Activated CD8-positive, alpha-beta memory T cell treated with anti-CD3 and anti-CD28 coated beads, Interleukin-2, amount 10 ng/mL, durations not matched to agents 7 days and 5 days (primary cell): ENCODE results near the gene DDIAS. TPM values are rescaled to one million over a fixed set of nuclear protein-coding genes. Genes with fewer than 3 reads are reported as not detected.
"Not testable (repeated sequence)": the region's sequence is repeated elsewhere in the genome, so short reads cannot be mapped to it uniquely, and the experiment has no call there.

Experiments
- ATAC-seq: fragments of 150-1000 bp; cut with Tn5 transposase; one replicate; pipeline ENCODE4 v1.10.0; 2021; ENCODE audit warnings: moderate library complexity
- CTCF ChIA-PET: fragments of 350-600 bp; sonication (Branson Sonifier 250); formaldehyde crosslinking; loops from one replicate; lab custom pipeline; 2021; ENCODE audit warnings: antibody characterized with exemption; lab: Charles Lee
- DNase-seq: peaks from one replicate; pipeline ENCODE4 v3.0.0-alpha.2; 2020
- H3K27ac Mint-ChIP-seq: one replicate; pipeline ENCODE4 v1.8.0; 2021; ENCODE audit warnings: mild to moderate bottlenecking, mixed read lengths
- H3K27me3 Mint-ChIP-seq: one replicate; pipeline ENCODE4 v1.8.0; 2021; ENCODE audit warnings: mixed read lengths
- H3K36me3 Mint-ChIP-seq: one replicate; pipeline ENCODE4 v1.8.0; 2021; ENCODE audit warnings: mild to moderate bottlenecking, mixed read lengths
- H3K4me1 Mint-ChIP-seq: one replicate; pipeline ENCODE4 v1.8.0; 2021; ENCODE audit warnings: mixed read lengths
- H3K4me3 Mint-ChIP-seq: one replicate; pipeline ENCODE4 v1.8.0; 2021; ENCODE audit warnings: mild to moderate bottlenecking, moderate library complexity, mixed read lengths
- H3K9me3 Mint-ChIP-seq: one replicate; pipeline ENCODE4 v1.8.0; 2022; ENCODE audit warnings: low read depth, mixed read lengths
- total RNA-seq, 2 experiments: library from RNA; stranded (reverse); gene quantifications; one replicate each; pipeline ENCODE4 v1.2.3, GENCODE V29; 2021

DDIAS gene
- total RNA-seq, 2 experiments from 2014 or later = 12.0 to 16.2 TPM

DNA sequence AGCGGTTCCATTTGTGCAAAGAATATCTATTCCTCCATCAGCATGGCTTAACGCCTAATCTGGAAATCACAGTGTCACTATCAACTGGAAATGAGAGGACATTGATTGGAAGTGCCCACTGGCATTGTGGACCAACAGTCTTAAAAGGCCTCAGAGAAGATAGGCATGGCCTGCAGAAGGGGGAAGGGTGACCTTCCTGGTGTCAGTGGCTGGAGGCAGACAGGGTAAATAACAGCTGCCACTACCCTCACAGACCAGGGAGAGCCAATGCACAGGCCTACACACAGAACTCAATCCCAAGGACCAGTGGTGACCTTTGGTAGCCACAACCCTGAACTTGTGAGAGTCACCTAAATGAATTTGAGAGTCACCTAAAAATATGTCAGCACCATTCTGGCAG, 36.0 kb downstream of the DDIAS start:
- peaks cover 37% of the 10 kb centered on the region for H3K36me3 Mint-ChIP-seq
- H3K27ac Mint-ChIP-seq = no peak overlapping the region
- ATAC-seq (no peak), DNase-seq (no peak)
- CTCF ChIA-PET = interaction anchor here (1.4 kb wide), 1 partner anchor 312 kb away, joined by 3 read pairs; no protein-coding TSS in a partner anchor
- H3K4me1 Mint-ChIP-seq = peaks cover 3% of the 10 kb centered on the region
- H3K4me3 Mint-ChIP-seq = no peak overlapping the region
- peaks cover 2% of the 10 kb centered on the region for H3K9me3 Mint-ChIP-seq
- no peaks in the 10 kb centered on the region for H3K27me3 Mint-ChIP-seq

- no peak for ATAC-seq
- DNase-seq = no peak
- Mint-ChIP-seq H3K4me1 (peaks cover 3% of the 10 kb centered on the region), H3K27me3 (no peaks in the 10 kb centered on the region), H3K4me3 (no peak overlapping the region), H3K27ac (no peak overlapping the region), H3K9me3 (peaks cover 2% of the 10 kb centered on the region), H3K36me3 (peaks cover 27% of the 10 kb centered on the region)
- CTCF ChIA-PET = interaction anchor here (0.9 to 3.3 kb wide), 2 partner anchors 9 kb away, joined by 3 to 10 read pairs; no protein-coding TSS in a partner anchor
Observed at GRCh38 chr11:82939456-82939855, 37.9 kb downstream of the DDIAS start.

- no peak overlapping the region for H3K4me3 Mint-ChIP-seq
Observed at GRCh38 chr11:82942376-82942775, 40.8 kb downstream of the DDIAS start.

DNA sequence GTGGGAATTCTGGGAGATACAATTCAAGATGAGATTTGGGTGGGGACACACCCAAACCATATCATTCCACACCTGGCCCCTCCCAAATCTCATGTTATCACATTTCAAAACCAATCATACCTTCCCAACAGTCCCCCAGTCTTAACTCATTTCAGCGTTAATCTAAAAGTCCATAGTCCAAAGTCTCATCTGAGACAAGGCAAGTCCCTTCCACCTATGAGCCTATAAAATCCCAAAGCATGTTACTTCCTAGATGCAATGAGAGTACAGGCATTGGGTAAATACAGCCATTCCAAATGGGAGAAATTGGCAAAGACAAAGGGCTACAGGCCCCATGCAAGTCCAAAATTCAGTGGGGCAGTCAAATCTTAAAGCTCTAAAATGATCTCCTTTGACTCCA, 41.9 kb downstream of the DDIAS start:
- CTCF ChIA-PET = interaction anchor here (1.3 kb wide), 1 partner anchor 76 kb away, joined by 3 read pairs; no protein-coding TSS in a partner anchor
- H3K27ac Mint-ChIP-seq, ATAC-seq: not testable (repeated sequence)

More at GRCh38 chr11:82942376-82942775, 40.8 kb downstream of the DDIAS start:
- H3K4me1 Mint-ChIP-seq = peaks cover 3% of the 10 kb centered on the region
- no peak for ATAC-seq
- peaks cover 11% of the 10 kb centered on the region for H3K36me3 Mint-ChIP-seq
- no peak for DNase-seq
- H3K27me3 Mint-ChIP-seq = no peaks in the 10 kb centered on the region
- H3K9me3 Mint-ChIP-seq = peaks cover 2% of the 10 kb centered on the region
- no peak overlapping the region for H3K27ac Mint-ChIP-seq
- CTCF ChIA-PET = interaction anchor here (0.9 to 3.3 kb wide), 4 partner anchors 12 to 75 kb away, joined by 3 to 10 read pairs (median 3); no protein-coding TSS in a partner anchor

DNA sequence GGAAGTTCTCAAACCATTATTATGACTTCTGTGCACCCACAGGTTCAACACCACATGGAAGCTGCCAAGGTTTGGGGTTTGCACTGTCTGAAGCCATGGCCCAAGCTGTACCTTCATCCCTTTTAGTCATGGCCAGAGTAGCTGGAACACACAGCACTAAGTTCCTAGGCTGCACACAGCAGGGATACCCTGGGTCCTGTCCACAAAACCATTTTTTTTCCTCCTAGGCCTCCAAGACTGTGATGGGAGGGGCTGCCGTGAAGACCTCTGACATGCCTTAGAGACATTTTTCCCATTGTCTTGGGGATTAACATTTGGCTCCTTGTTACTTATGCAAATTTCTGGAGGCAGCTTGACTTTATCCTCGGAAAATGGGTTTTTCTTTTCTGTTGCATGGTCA, 42.7 kb downstream of the DDIAS start:
- Mint-ChIP-seq H3K27ac (no peak overlapping the region), H3K4me1 (peaks cover 3% of the 10 kb centered on the region), H3K4me3 (no peak overlapping the region), H3K9me3 (peaks cover 2% of the 10 kb centered on the region), H3K27me3 (no peaks in the 10 kb centered on the region), H3K36me3 (peaks cover 11% of the 10 kb centered on the region)
- ATAC-seq = no peak
- no peak for DNase-seq
- CTCF ChIA-PET = no interaction called here

More for the DNA sequence above, 41.9 kb downstream of the DDIAS start:
- DNase-seq, H3K4me1 Mint-ChIP-seq, H3K4me3 Mint-ChIP-seq, H3K27me3 Mint-ChIP-seq, H3K9me3 Mint-ChIP-seq: not testable (repeated sequence)
- peaks cover 11% of the 10 kb centered on the region for H3K36me3 Mint-ChIP-seq

GRCh38 chr11:82945041-82945440, 43.5 kb downstream of the DDIAS start:
- H3K27me3 Mint-ChIP-seq, H3K4me3 Mint-ChIP-seq, ATAC-seq, H3K27ac Mint-ChIP-seq, H3K4me1 Mint-ChIP-seq, DNase-seq, H3K36me3 Mint-ChIP-seq, CTCF ChIA-PET, H3K9me3 Mint-ChIP-seq: not testable (repeated sequence)

DNA sequence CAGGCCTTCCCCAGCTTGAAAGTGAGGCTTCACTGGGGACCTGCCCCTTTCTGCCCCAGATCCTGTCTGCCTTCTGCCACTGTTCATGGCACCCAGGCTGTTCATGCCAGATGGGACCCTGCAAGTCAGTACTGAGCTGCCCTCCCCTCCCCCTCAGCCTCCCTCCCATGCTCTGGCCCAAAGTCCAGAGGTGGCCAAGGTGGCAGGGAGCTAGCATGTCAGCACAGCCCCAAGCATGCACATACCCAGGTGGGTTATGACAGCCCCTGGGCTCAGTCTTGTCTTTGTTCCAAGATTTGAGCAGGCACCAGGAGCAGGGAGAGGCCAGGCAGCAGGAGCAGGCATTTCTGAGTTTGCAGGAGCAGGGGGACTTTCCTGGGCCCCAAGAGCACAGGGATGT, 44.1 kb downstream of the DDIAS start:
- ATAC-seq = no peak

GRCh38 chr11:82949352-82949751, 47.8 kb downstream of the DDIAS start:
- Mint-ChIP-seq H3K4me1 (no peaks in the 10 kb centered on the region), H3K36me3 (peaks cover 26% of the 10 kb centered on the region), H3K4me3 (no peak overlapping the region), H3K9me3 (peaks cover 13% of the 10 kb centered on the region), H3K27ac (no peak overlapping the region), H3K27me3 (no peaks in the 10 kb centered on the region)
- CTCF ChIA-PET = no interaction called here
- no peak for DNase-seq
- ATAC-seq = no peak

More for the DNA sequence above, 44.1 kb downstream of the DDIAS start:
- no peak for DNase-seq
- Mint-ChIP-seq H3K9me3 (no peaks in the 10 kb centered on the region), H3K27ac (no peak overlapping the region), H3K4me1 (peaks cover 2% of the 10 kb centered on the region), H3K27me3 (no peaks in the 10 kb centered on the region), H3K4me3 (no peak overlapping the region), H3K36me3 (peaks cover 9% of the 10 kb centered on the region)
- CTCF ChIA-PET = no interaction called here

GRCh38 chr11:82950502-82950901, 49.0 kb downstream of the DDIAS start:
- Mint-ChIP-seq H3K36me3 (peaks cover 35% of the 10 kb centered on the region), H3K9me3 (peaks cover 15% of the 10 kb centered on the region)
- ATAC-seq, H3K27me3 Mint-ChIP-seq, H3K4me1 Mint-ChIP-seq, CTCF ChIA-PET, DNase-seq, H3K27ac Mint-ChIP-seq, H3K4me3 Mint-ChIP-seq: not testable (repeated sequence)

DNA sequence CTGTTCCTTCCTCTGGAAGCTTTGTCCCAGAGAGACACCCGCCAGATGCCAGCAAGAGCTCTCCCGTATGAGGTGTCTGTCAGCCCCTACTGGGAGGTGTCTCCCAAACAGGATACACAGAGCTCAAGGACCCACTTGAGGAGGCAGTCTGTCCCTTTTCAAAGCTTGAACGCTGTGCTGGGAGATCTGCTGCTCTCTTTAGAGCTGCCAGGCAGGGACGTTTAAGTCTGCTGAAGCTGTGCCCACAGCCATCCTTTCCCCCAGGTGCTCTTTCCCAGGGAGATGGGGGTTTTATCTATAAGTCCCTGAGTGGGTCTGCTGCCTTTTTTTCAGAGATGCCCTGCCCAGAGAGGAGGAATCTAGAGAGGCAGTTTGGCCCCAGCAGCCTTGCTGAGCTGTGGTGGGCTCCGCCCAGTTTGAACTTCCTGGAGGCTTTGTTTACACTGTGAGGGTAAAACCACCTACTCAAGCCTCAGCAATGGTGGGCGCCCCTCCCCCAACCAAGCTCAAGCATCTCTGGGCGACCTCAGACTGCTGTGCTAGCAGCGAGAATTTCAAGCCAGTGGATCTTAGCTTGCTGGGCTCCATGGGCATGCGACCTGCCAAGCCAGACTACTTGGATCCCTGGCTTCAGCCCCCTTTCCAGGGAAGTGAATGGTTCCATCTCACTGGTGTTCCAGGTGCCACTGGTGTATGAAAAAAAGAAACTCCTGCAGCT, 54.4 kb downstream of the DDIAS start:
- H3K36me3 Mint-ChIP-seq = peaks cover 41% of the 10 kb centered on the region
- peaks cover 45% of the 10 kb centered on the region for H3K4me1 Mint-ChIP-seq
- H3K9me3 Mint-ChIP-seq = peaks cover 18% of the 10 kb centered on the region
- H3K27ac Mint-ChIP-seq = peak overlapping the region; percentile 80
- H3K4me3 Mint-ChIP-seq, H3K27me3 Mint-ChIP-seq: not testable (repeated sequence)
- CTCF ChIA-PET = interaction anchor here (1.0 to 1.2 kb wide), 3 partner anchors 14 to 78 kb away, joined by 3 to 4 read pairs (median 3); no protein-coding TSS in a partner anchor
- DNase-seq (peak; percentile 93), ATAC-seq (peak; percentile 46)

- ATAC-seq (peak; percentile 84), DNase-seq (peak; percentile 74)
- H3K27me3 Mint-ChIP-seq = peaks cover 3% of the 10 kb centered on the region
- CTCF ChIA-PET = interaction anchor here (1.1 to 1.6 kb wide), 2 partner anchors 22 to 33 kb away, joined by 3 read pairs; no protein-coding TSS in a partner anchor
- H3K36me3 Mint-ChIP-seq = peaks cover 21% of the 10 kb centered on the region
- peak overlapping the region; percentile 73 for H3K27ac Mint-ChIP-seq
- H3K4me1 Mint-ChIP-seq = peaks cover 44% of the 10 kb centered on the region
- peaks cover 3% of the 10 kb centered on the region for H3K9me3 Mint-ChIP-seq
- H3K4me3 Mint-ChIP-seq = no peak overlapping the region
Observed at GRCh38 chr11:82959987-82960778, 58.6 kb downstream of the DDIAS start.

DNA sequence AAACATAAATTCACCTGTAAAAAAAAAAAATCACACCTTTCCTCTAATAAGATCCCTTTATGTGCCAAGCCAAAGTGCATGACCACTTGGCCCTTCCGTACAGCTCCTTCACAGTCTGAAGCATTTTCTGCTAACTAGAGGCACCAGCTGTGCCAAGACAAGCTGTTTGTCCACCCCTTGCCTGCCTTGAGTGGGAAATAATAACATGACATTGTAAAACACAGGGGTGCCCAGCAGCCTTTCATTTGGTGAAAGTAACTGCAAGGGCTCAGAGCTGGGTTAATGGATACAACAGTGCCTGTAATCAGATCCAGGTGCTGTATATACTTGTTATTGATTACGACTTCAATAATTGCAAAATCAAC, 59.2 kb downstream of the DDIAS start:
- ATAC-seq = no peak
- no peak overlapping the region for H3K4me3 Mint-ChIP-seq
- DNase-seq = no peak
- peaks cover 38% of the 10 kb centered on the region for H3K4me1 Mint-ChIP-seq
- peak overlapping the region; percentile 73 for H3K27ac Mint-ChIP-seq
- CTCF ChIA-PET = interaction anchor here (0.7 to 1.6 kb wide), 2 partner anchors 22 to 59 kb away, joined by 3 read pairs; partner anchors contain the start of gene DDIAS
- H3K27me3 Mint-ChIP-seq = peaks cover 3% of the 10 kb centered on the region
- peaks cover 17% of the 10 kb centered on the region for H3K36me3 Mint-ChIP-seq
- H3K9me3 Mint-ChIP-seq = peaks cover 3% of the 10 kb centered on the region

DNA sequence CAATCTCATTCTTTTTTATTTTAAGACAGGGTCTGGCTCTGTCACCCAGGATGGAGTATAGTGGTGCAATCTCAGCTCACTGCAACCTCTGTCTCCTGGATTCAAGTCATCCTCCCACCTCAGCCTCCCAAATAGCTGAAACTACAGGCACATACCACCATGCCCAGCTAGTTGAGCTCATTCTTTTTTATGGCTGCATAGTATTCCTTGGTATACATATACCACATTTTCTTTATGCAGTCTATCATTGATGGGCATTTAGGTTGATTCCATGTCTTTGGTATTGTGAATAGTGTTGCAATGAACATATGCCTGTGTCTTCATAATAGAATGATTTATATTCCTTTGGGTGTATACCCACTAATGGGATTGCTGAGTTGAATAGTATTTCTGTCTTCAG, 60.5 kb downstream of the DDIAS start:
- H3K27ac Mint-ChIP-seq, ATAC-seq, H3K9me3 Mint-ChIP-seq, H3K4me3 Mint-ChIP-seq, CTCF ChIA-PET, H3K27me3 Mint-ChIP-seq, DNase-seq: not testable (repeated sequence)
- peaks cover 13% of the 10 kb centered on the region for H3K36me3 Mint-ChIP-seq
- peaks cover 25% of the 10 kb centered on the region for H3K4me1 Mint-ChIP-seq
